Raji (cell line): ENCODE results near the gene ETV6.

Experiments used
- POLR2A ChIP-seq: IDR thresholded peaks from 2 replicates; pipeline ENCODE4 v1.6.1; 2011; ENCODE audit warnings: low read depth, low read length, control low read depth; ENCODE audit not compliant: insufficient read depth

The ETV6 gene

DNA sequence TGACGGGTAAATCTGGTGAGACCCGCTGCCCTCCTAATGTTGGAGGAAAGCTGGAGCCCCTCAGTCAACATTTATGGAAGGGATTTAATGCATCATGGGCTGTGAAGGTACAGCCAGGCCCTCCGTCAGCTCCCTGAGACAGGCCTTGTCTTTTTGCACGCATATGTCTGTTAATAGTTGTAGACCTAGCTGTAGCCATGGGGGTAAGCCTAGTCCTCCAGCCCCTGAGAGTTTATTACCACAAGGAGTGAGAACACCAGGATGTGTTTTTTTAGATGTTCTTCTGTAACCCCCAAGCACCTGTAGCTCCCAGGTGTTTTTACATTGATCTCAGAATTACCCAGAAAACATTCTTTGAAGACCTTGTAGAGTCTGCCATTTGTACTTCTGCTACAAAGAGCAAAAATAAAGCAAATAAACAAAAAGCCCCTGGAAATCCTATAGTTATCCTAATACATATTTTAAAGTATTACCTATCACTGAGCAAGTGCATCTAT is 25.5 kb downstream of the ETV6 start:
- no peak for TF ChIP-seq POLR2A

DNA sequence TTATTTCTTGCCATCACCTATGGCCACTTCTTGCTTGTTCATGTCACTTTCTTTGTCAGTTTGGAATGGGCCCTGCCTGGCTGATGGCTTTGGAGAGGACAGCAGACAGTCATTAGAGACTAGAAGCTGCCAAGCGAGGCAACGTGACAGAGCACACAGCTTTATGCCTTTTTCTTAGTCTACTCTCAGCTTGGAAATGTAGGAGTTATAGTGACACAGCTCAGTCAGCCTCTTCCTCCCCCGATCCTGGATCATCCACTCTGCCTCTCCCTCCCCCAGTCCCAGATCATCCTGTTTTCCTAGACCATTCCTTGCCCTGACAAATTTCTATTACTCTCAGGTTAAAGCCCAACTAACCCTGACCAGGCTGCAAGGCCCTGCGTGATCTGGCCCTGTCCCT is 26.6 kb downstream of the ETV6 start:
- TF ChIP-seq POLR2A, result no peak

DNA sequence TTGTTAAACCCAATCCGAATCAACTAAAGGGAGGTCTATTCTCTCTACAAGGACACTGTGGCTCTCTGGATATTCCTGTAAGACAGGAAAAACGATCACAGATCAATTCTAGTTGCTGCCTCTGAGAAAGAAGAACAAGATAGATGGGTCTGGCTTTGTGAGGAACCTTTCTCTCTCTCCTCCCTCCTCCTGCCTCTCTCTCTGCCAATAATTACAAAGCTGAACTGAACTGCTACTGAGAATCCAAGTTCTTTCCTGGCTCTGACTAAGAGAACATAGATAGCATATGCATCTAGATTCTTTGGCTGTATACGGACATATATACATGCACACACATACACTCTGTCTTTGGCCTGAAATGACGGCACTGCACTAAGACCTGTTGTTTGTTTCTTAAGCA is 27.6 kb downstream of the ETV6 start:
- TF ChIP-seq POLR2A, result no peak

DNA sequence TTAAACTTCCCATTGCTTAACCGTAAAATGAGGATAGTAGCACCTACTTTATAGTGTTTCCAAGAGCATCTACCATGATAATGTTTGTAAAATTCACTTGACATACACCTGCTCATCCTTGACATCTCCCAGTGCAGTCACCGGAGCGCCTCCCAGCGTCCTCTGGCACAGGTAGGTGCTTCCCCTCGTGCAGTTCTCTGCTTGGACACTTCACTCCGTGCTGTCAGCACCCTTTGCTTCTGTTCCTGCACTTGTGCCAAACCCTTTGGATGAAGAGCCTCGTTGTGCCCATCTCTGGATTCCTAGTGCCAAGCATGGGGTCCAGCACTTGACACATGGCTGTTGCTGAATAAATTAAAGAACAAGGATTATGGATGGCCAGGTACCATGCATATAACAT is 28.3 kb downstream of the ETV6 start:
- no peak for TF ChIP-seq POLR2A

DNA sequence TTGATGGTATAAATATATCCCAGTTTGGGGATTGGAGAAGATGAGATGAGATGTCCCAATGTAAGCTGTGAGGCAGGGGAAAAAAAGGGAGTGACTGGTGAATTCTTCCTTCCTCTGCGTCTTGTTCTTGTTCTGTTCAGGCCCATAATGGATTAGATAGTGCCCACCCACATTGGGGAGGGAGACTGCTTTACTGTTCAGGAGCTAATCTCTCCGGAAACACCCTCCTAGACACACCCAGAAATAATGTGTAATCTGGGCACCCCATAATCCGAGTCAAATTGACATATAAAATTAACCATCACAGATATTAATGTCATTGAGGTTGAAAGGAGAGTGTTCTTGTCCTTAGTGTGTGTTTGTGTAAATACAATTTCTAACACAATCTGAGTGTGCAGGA is 29.3 kb downstream of the ETV6 start:
- no peak for TF ChIP-seq POLR2A

DNA sequence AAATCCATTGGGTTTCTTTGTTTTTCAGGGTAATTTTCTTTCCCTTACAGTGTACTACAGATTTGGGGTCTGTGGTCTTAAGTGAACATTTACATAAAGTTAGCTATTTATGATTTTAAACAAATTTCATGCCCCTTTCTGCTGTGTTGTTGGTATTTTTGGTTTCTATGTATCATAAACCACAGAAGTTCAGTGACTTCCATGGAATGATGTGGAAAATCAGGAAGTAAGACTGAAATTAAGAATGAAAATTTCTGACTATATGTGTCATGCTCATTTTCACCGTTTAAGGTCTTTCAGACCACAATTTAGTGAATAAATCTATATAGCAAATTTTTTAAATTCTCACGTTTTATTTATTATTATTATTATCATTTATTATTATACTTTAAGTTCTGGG is 31.7 kb downstream of the ETV6 start:
- no peak for TF ChIP-seq POLR2A

DNA sequence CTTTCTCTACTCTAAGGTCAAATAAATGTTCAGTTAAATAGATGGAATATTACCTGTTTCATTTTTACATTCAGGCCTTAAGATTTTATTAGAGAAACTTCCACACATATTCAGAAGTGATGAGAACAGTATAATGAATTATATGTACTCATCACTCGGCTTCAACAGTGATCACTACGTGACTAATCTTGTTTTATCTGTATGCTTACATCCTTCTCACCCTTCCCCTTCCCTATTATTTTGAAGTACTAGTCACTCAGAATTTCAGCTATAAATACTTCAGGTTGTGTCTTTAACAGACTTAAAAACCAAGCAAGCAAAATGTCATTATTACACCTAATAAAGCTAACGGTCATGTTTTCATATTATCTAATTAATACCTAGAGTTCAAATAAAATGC is 34.9 kb downstream of the ETV6 start:
- no peak for TF ChIP-seq POLR2A

DNA sequence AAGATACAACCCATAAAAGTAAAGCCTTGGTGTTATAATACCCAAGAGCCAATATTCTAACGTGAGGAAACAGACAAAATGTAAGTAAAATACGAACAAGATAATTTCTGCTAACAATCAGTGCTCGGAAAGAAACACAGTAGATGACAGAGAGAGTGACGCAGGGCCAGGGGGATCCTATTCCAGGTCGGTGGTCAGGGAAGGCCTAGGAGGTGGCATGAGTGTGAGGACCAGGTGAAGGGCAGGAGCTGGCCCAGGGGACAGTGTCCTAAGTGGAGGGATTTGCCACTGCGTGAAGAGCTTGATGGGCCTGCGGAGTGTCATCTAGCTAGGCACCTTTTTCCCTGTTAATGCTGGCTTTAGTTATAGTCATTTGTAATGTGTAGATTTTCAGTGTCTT is 35.3 kb downstream of the ETV6 start:
- TF ChIP-seq POLR2A, result no peak

DNA sequence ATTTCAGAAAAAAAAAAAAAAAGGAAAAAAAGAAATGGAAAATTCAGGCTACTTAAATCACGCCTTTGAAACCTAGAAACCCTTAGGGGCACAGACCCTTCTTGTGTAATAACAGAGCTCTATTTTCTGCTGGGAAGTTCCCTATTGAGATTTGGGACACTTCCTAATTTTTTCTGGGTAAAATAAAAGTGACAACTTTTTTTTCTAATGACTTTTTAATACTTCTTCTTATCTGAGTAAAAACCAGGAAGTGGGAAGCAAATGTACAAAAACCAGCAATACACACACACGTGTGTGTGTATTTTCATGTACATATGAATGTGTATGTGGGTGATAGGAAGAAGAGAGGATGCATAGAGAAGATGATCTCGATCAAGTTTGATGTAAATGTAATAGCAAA is 35.8 kb downstream of the ETV6 start:
- TF ChIP-seq POLR2A, result no peak

DNA sequence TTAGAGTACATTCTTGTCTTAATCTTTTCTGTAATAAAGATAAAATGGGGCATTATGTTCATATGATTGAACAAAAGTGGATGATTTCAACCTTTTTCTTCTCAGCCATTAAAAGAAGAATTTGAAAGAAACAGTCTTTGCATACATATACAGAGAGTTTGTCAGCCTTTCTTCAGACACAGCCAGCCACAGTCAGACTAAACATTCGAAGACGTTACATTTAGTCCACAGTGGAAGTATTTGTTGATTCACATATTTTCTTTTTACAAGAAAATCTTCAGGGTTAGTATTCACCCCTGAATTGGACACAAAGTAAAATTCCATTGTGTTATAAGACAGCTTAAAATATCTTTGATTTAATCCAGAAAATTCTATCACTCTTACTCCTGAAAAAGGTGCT is 36.2 kb downstream of the ETV6 start:
- no peak for TF ChIP-seq POLR2A

DNA sequence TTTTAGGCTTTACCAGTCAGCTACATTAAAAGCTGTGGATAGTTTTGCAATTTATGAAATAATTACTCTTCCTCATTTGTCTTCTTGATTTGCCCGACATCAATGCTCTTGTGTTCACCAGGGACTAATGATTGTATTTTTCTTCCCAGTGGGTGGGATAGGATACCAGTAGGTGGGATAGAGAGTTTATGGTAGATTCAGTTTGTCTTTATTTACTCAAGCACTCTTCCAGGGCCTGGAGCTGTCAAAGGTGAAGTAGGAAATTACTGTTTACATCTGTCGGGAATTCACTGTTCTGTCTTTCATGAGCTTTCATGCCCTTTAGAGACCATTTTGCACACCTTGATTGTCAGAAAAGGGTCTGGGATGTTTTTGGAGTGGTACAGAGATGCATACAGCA is 36.6 kb downstream of the ETV6 start:
- TF ChIP-seq POLR2A, result no peak

DNA sequence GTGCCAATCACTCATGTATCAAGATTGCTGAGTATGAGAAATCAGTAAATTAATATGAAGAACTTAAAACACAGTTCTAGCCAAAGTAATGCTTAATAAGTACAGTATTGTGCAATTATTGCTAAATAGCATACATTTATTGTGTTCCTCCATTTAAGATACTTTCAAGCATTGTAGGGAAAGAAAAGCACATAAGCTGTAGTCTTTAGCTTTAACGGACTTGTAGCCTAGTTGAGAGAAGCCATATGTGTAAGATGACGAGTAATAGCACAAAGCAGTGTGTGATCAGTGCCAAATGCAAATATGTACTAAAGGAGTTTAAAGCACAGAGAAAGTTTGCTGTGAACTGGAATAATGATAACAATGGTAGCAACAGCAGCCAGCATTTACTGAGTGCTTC is 38.1 kb downstream of the ETV6 start:
- TF ChIP-seq POLR2A, result no peak

DNA sequence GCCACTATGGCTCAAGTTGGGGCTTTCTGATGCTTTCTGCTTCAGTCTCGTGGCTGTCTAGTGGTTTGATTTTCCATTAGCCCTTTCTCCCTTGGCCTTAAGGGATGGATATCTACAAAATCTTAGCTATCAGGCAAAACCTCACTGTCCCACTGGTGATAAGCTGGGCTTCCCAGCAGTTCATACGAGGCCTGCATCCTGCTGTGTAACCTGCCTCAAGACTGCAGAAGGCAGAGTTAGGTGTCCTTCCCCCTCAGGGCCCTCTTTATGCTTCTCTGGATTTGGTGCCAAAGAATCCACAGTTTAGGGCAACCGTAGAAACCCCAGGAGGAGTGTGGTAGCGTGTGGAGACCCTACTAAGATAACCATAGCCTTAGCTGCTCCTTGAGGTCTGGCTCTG is 38.9 kb downstream of the ETV6 start:
- no peak for TF ChIP-seq POLR2A

DNA sequence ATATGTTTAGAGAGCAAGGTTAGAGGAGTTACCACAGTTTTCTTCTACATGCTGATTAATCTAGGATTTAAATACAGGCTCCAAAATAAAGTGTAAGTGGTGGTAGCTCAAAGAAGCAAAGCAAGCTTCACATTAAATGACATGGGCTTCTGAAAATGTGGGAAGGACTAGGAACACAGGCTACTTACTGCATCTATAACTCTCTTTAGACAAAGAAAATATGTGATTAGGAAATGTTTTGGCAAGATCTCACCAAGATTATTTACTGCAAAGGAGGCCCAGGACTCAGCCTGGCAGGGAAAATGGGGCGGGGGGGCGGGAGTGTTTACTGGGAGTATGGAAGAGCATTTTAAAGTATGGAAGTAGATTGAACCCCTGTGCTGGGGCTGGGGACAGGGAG is 39.4 kb downstream of the ETV6 start:
- TF ChIP-seq POLR2A, result no peak

DNA sequence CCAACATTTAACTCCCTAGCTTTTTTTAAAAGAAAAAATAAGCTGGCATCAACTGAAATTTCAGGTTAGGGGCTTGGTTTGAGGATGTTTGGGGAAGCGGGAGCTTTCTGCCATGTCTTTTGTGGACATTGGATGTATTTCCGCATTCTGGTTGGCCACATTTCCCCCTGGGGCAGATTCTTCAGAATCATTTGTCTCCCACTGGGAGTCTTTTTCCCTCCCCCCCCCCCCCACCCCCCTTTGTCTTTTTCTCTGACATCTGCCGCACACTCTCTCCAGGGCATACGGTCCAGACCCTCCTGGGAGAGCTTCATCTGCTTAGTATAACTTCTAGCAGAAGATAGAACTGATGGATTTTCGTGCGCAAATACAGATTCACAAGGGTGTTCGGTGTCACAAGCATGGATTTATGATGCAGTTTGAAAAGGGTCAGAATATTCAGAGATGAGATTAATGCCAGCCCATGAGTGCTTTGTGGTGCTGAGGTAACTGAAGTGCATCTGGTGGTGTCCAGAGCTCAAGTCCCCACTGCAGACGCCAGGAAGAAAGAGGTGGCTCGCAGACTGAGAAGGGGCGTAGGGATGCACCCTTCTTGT is 40.2 kb downstream of the ETV6 start:
- no peak for TF ChIP-seq POLR2A

DNA sequence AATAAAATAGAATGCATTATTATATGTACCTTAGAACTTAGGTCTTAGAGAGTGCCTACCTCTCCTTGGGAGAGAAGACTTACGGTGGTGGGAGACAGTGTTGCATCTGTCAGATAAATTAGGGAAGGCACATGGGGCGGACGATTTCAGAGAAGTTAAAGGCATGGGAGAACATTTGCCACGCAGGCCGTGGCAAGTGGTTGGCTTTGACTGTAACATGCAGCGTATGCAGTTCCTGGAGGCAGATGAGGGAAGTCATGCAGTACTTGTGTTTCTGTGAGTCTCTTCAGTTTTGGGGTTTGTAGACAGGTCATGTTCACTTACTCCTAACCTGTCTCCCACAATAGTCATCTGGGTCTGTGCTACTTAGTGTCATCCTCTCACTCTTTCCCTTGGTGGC is 43.6 kb downstream of the ETV6 start:
- no peak for TF ChIP-seq POLR2A

DNA sequence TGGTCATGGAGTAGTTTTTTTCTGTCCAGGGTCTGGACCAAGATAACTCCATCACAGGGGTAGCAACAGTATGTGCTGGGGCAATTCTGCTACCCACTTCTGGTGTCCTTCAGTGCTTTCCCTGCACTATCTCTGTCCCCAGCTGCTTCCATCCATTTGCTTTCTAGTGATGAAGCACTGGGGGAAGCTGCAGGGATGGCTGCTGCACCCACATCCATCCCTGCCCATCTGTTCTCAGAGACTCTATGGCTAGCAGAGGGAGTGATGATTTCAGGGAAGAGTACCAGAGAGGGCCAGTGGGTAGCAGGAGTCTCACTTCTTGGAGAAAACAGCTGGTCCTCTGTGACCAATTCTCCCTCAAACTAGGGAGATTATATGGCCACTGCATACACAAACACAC is 44.1 kb downstream of the ETV6 start:
- no peak for TF ChIP-seq POLR2A
